Osteocyte (in vitro differentiated cells): ENCODE measurements around the gene FHIT. TPM values are rescaled to one million over a fixed set of nuclear protein-coding genes. Genes with fewer than 3 reads are reported as not detected.

ENCODE experiments used
- DNase-seq: peaks from one replicate; pipeline ENCODE4 v3.0.0; 2021; ENCODE audit warnings: mixed read lengths; ENCODE audit not compliant: unreplicated experiment; ENCODE audit errors: extremely low spot score
- H3K27ac Mint-ChIP-seq: one replicate; pipeline ENCODE4 v1.8.0; 2021; ENCODE audit warnings: mild to moderate bottlenecking, mixed read lengths; ENCODE audit not compliant: unreplicated experiment
- H3K27me3 Mint-ChIP-seq: one replicate; pipeline ENCODE4 v1.8.0; 2021; ENCODE audit warnings: mixed read lengths; ENCODE audit not compliant: unreplicated experiment
- H3K36me3 Mint-ChIP-seq: one replicate; pipeline ENCODE4 v1.8.0; 2021; ENCODE audit warnings: mixed read lengths; ENCODE audit not compliant: unreplicated experiment
- H3K4me1 Mint-ChIP-seq: one replicate; pipeline ENCODE4 v1.8.0; 2021; ENCODE audit warnings: mixed read lengths; ENCODE audit not compliant: unreplicated experiment
- H3K4me3 Mint-ChIP-seq: one replicate; pipeline ENCODE4 v1.8.0; 2021; ENCODE audit warnings: mild to moderate bottlenecking, moderate library complexity, mixed read lengths; ENCODE audit not compliant: unreplicated experiment
- H3K9me3 Mint-ChIP-seq: one replicate; pipeline ENCODE4 v1.8.0; 2021; ENCODE audit warnings: mixed read lengths; ENCODE audit not compliant: unreplicated experiment
- CTCF ChIP-seq: fragments of 200-600 bp; sonication (generic); IDR thresholded peaks from 2 replicates; pipeline ENCODE4 v1.5.0; 2021; ENCODE audit warnings: antibody characterized with exemption, mild to moderate bottlenecking, moderate library complexity
- total RNA-seq: library from RNA; stranded (reverse); gene quantifications from 2 replicates; pipeline ENCODE4 v1.2.1, GENCODE V29; 2021

The FHIT gene
- total RNA-seq, 1 donor from 2014 or later: 2.3 TPM

DNA sequence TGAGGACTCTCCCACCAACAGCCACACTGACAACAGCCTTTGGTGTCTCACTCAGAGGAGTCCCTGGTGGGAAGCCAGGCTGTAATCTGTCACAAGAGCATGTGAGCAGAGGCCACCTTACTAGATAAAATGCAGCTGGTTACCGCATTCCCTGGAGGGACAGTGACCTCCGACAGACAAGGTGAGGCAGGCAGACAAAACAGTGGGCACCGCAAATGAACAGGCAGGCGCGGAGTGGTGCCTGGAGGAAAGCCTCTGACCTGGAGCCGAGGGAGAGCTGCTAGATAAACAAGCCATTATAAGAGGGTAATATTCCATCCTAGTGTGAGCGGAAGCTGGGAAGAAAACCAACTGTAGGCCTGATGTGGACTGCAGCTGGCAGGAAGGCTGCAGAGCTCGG is 736.4 kb downstream of the FHIT start:
- no peak overlapping the region for H3K4me3 Mint-ChIP-seq
- no peak for TF ChIP-seq CTCF
- peak overlapping the region; percentile 16 for H3K27ac Mint-ChIP-seq
- H3K27me3 Mint-ChIP-seq: no peaks in the 10 kb centered on the region
- DNase-seq: no peak
- no peaks in the 10 kb centered on the region for H3K36me3 Mint-ChIP-seq
- H3K9me3 Mint-ChIP-seq: peaks cover 4% of the 10 kb centered on the region
- H3K4me1 Mint-ChIP-seq: peaks cover 6% of the 10 kb centered on the region

DNA sequence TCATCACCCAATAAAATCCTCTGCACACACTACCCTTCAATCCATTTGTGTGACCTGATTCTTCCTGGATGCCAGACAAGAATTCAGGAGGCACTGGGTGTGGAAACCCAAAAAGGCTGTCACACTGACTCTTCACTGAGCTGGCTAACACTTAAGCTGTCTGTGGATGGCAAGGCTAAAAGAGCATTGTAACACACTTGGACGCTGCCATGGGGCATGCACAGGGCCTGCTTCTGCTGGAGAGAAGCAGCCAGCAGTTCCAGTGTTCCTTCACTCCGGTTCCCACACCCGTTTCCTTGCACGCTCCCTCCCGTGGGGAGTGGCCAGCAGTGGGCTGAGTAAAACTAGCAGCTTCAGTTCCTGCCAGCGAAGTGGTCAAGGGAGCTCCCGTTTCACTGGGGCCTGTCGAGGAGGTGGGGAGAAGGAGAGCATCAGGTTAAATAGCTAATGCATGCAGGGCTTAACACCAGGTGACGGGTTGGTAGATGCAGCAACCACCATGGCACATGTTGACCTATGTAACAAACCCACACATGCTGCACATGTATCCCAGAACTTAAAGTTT is 737.1 kb downstream of the FHIT start:
- Mint-ChIP-seq H3K27me3 (no peaks in the 10 kb centered on the region), H3K36me3 (no peaks in the 10 kb centered on the region), H3K4me3 (no peak overlapping the region), H3K27ac (no peak overlapping the region), H3K9me3 (peaks cover 7% of the 10 kb centered on the region), H3K4me1 (peaks cover 6% of the 10 kb centered on the region)
- no peak for DNase-seq
- TF ChIP-seq CTCF: no peak

GRCh38 chr3:60513241-60513640 is 738.0 kb downstream of the FHIT start:
- Mint-ChIP-seq H3K4me3 (no peak overlapping the region), H3K36me3 (no peaks in the 10 kb centered on the region), H3K9me3 (peaks cover 9% of the 10 kb centered on the region), H3K27ac (no peak overlapping the region), H3K4me1 (peaks cover 6% of the 10 kb centered on the region), H3K27me3 (no peaks in the 10 kb centered on the region)
- no peak for TF ChIP-seq CTCF
- DNase-seq: no peak

DNA sequence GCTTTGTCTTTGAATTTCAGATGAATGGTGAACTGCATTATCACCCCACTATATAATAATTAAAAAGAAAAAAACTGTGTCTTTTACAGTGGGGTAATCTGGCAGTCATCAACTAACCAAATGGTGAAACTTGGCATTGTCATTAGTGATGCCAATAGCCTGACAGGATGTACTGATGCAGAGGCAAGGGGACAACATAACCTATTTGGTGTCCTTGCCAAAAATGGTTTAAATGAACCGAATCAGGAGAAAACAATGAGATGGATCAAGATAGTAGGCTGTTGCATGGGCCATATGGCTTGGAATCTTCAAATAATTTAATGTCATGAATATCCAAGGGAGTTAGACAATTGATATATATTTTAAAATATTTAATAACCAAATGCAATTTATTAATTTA is 738.7 kb downstream of the FHIT start:
- Mint-ChIP-seq H3K27ac (no peak overlapping the region), H3K36me3 (no peaks in the 10 kb centered on the region)

DNA sequence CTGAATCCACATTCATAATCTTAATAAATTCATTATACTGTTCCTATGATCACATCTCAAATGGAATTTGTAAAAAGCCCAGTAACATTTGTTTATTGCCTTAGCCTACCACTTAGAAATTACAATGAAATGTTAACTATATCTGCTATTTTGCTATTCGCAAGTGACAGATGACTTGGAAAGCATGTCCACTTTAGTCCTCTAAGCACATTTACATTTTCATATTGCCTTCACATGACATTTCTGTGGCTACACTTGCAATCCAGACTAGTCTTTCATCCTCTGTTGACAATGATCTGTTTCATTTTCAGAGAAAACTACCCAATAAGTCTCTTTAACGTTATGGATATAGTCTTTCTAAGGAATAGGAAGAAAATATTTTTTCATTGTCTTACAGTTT is 741.8 kb downstream of the FHIT start:
- H3K9me3 Mint-ChIP-seq: peaks cover 18% of the 10 kb centered on the region

More for the DNA sequence above, 738.7 kb downstream of the FHIT start:
- Mint-ChIP-seq H3K27me3 (no peaks in the 10 kb centered on the region), H3K4me1 (peaks cover 6% of the 10 kb centered on the region), H3K9me3 (peaks cover 14% of the 10 kb centered on the region), H3K4me3 (no peak overlapping the region)
- TF ChIP-seq CTCF: no peak
- DNase-seq: no peak

More for the DNA sequence above, 741.8 kb downstream of the FHIT start:
- no peak overlapping the region for H3K27ac Mint-ChIP-seq
- no peak overlapping the region for H3K4me3 Mint-ChIP-seq
- H3K36me3 Mint-ChIP-seq: no peaks in the 10 kb centered on the region
- H3K4me1 Mint-ChIP-seq: no peaks in the 10 kb centered on the region
- H3K27me3 Mint-ChIP-seq: no peaks in the 10 kb centered on the region
- DNase-seq: no peak
- TF ChIP-seq CTCF: no peak
